Measurements from ENCODE around the gene IFNL3. TPM values are rescaled to one million over a fixed set of nuclear protein-coding genes. Genes with fewer than 3 reads are reported as not detected.

The IFNL3 gene
- total and polyA plus RNA-seq, 2 donors (not counting 1 experiment from before 2014, with no cell fraction given), result not detected

GRCh38 chr19:39263912-39264305 lies 19.1 kb upstream of the IFNL3 start:
- no peaks in the 10 kb centered on the region for H4K20me1 ChIP-seq (ENCODE audit: control insufficient read depth, extremely low read depth, insufficient read depth, low read length)
- no peak overlapping the region for H2AFZ ChIP-seq (ENCODE audit: low read length)

GRCh38 chr19:39262496-39262895 lies 17.7 kb upstream of the IFNL3 start:
- no peak overlapping the region for H3K27ac ChIP-seq (ENCODE audit: insufficient read depth, low read length)
- H3K27me3 ChIP-seq (ENCODE audit: control insufficient read depth, insufficient read depth, low read length), result peaks cover 34% of the 10 kb centered on the region
- H3K9me3 ChIP-seq (ENCODE audit: control insufficient read depth, insufficient read depth, low read depth, low read length), result no peaks in the 10 kb centered on the region
- DNase-seq (ENCODE audit: low read depth in 2 of 2), result no peak
- no peaks in the 10 kb centered on the region for H4K20me1 ChIP-seq (ENCODE audit: control insufficient read depth, extremely low read depth, insufficient read depth, low read length)
- H3K9ac ChIP-seq (ENCODE audit: insufficient read depth, low read length), result no peak overlapping the region
- H3K4me1 ChIP-seq (ENCODE audit: control insufficient read depth, extremely low read depth, insufficient read depth, low read length), result no peaks in the 10 kb centered on the region
- TF ChIP-seq EZH2 (IDR thresholded peaks at IDR 0.05; ENCODE audit: low read length, missing control alignments), result no peak
- no peak overlapping the region for H2AFZ ChIP-seq (ENCODE audit: low read length)
- no peak overlapping the region for H3K4me3 ChIP-seq (replicated peaks in 1 of 4; ENCODE audit: control extremely low read depth in 1 of 4, insufficient read depth in 1 of 4, low read depth in 3 of 4, low read length in 4 of 4)
- no peak overlapping the region for H3K4me2 ChIP-seq (ENCODE audit: extremely low read depth, insufficient read depth, low read length)
- H3K79me2 ChIP-seq (ENCODE audit: control insufficient read depth, insufficient read depth, low read length), result no peaks in the 10 kb centered on the region
- no peaks in the 10 kb centered on the region for H3K36me3 ChIP-seq (ENCODE audit: control insufficient read depth, insufficient read depth, low read length)

More at GRCh38 chr19:39263912-39264305, 19.1 kb upstream of the IFNL3 start:
- no peaks in the 10 kb centered on the region for H3K4me1 ChIP-seq (ENCODE audit: control insufficient read depth, extremely low read depth, insufficient read depth, low read length)
- no peaks in the 10 kb centered on the region for H3K79me2 ChIP-seq (ENCODE audit: control insufficient read depth, insufficient read depth, low read length)
- no peak for DNase-seq (ENCODE audit: low read depth in 2 of 2)
- H3K4me3 ChIP-seq (replicated peaks in 1 of 4; ENCODE audit: control extremely low read depth in 1 of 4, insufficient read depth in 1 of 4, low read depth in 3 of 4, low read length in 4 of 4), result no peak overlapping the region
- no peak overlapping the region for H3K4me2 ChIP-seq (ENCODE audit: extremely low read depth, insufficient read depth, low read length)
- TF ChIP-seq EZH2 (IDR thresholded peaks at IDR 0.05; ENCODE audit: low read length, missing control alignments) (no peak), CTCF (conservative IDR thresholded peaks at IDR 0.05 in 1 of 2, IDR thresholded peaks at IDR 0.05 in 1 of 2; ENCODE audit: low read depth in 1 of 2, low read length in 2 of 2) (no peak)
- H3K27ac ChIP-seq (ENCODE audit: insufficient read depth, low read length), result no peak overlapping the region
- H3K36me3 ChIP-seq (ENCODE audit: control insufficient read depth, insufficient read depth, low read length), result no peaks in the 10 kb centered on the region
- no peak overlapping the region for H3K9ac ChIP-seq (ENCODE audit: insufficient read depth, low read length)
- no peaks in the 10 kb centered on the region for H3K9me3 ChIP-seq (ENCODE audit: control insufficient read depth, insufficient read depth, low read depth, low read length)
- peaks cover 34% of the 10 kb centered on the region for H3K27me3 ChIP-seq (ENCODE audit: control insufficient read depth, insufficient read depth, low read length)

- Histone ChIP-seq H3K36me3 (ENCODE audit: control insufficient read depth, insufficient read depth, low read length) (no peaks in the 10 kb centered on the region), H3K9me3 (ENCODE audit: control insufficient read depth, insufficient read depth, low read depth, low read length) (no peaks in the 10 kb centered on the region), H3K4me3 (replicated peaks in 1 of 4; ENCODE audit: control extremely low read depth in 1 of 4, insufficient read depth in 1 of 4, low read depth in 3 of 4, low read length in 4 of 4) (no peak overlapping the region), H3K4me1 (ENCODE audit: control insufficient read depth, extremely low read depth, insufficient read depth, low read length) (no peaks in the 10 kb centered on the region), H3K9ac (ENCODE audit: insufficient read depth, low read length) (no peak overlapping the region), H3K27me3 (ENCODE audit: control insufficient read depth, insufficient read depth, low read length) (peaks cover 34% of the 10 kb centered on the region), H3K27ac (ENCODE audit: insufficient read depth, low read length) (no peak overlapping the region), H4K20me1 (ENCODE audit: control insufficient read depth, extremely low read depth, insufficient read depth, low read length) (no peaks in the 10 kb centered on the region), H3K4me2 (ENCODE audit: extremely low read depth, insufficient read depth, low read length) (no peak overlapping the region), H2AFZ (ENCODE audit: low read length) (no peak overlapping the region), H3K79me2 (ENCODE audit: control insufficient read depth, insufficient read depth, low read length) (no peaks in the 10 kb centered on the region)
- TF ChIP-seq CTCF (conservative IDR thresholded peaks at IDR 0.05 in 1 of 2, IDR thresholded peaks at IDR 0.05 in 1 of 2; ENCODE audit: low read depth in 1 of 2, low read length in 2 of 2) (no peak), EZH2 (IDR thresholded peaks at IDR 0.05; ENCODE audit: low read length, missing control alignments) (no peak)
- no peak for DNase-seq (ENCODE audit: low read depth in 2 of 2)
These were observed 16.9 kb upstream of the IFNL3 start for GRCh38 chr19:39261704-39262103.

Data from fibroblast of lung (primary cell).